ENCODE data around the gene TMPRSS7.

The TMPRSS7 gene

DNA sequence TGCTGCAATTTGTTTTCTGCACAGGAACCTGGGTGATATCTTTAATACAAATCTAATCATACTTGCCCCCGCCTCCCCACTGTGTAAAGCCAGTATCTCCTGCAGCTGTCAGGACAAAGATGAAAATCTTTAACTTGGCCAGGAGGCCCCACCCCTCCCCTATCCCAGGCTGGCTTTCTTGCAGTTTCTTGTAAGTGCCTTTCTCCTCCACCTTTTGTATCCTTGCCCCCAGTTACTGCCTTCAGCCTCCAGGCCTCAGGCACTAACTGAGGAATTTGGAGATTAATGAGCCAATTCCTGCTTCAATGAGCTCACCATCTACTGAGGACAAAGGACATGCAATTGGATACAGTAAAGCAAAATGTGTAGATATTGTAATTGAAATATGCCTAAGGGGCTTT is 92.0 kb downstream of the TMPRSS7 start:
- Histone ChIP-seq H3K9ac (ENCODE audit: low read depth, low read length) (no peak overlapping the region), H3K27me3 (ENCODE audit: insufficient read depth, low read length, poor library complexity) (no peaks in the 10 kb centered on the region), H3K27ac (ENCODE audit: low read length) (no peak overlapping the region), H3K79me2 (ENCODE audit: insufficient read depth, low read length) (no peaks in the 10 kb centered on the region), H3K4me1 (ENCODE audit: insufficient read depth, low read length) (no peaks in the 10 kb centered on the region), H2AFZ (ENCODE audit: low read depth, low read length) (no peak overlapping the region), H4K20me1 (ENCODE audit: insufficient read depth, low read length) (no peaks in the 10 kb centered on the region), H3K36me3 (ENCODE audit: insufficient read depth, low read length) (no peaks in the 10 kb centered on the region), H3K4me3 (ENCODE audit: low read depth in 1 of 2, low read length in 2 of 2) (no peak overlapping the region), H3K9me3 (ENCODE audit: insufficient read depth, low read length, severe bottlenecking) (no peaks in the 10 kb centered on the region), H3K4me2 (ENCODE audit: insufficient read depth, low read length) (no peak overlapping the region)
- ATAC-seq (ENCODE audit: insufficient read depth, low read depth), result no peak; the same call in 2 of the 3 replicates
- DNase-seq, result no peak
- TF ChIP-seq EZH2 (IDR thresholded peaks at IDR 0.05; ENCODE audit: borderline replicate concordance, low read depth, low read length, severe bottlenecking), result no peak
- TF ChIP-seq CTCF (IDR thresholded peaks at IDR 0.05; ENCODE audit: borderline replicate concordance, extremely low read depth, low read length, poor library complexity, severe bottlenecking), result no peak

- no peaks in the 10 kb centered on the region for H4K20me1 ChIP-seq (ENCODE audit: insufficient read depth, low read length)
- H3K79me2 ChIP-seq (ENCODE audit: insufficient read depth, low read length), result no peaks in the 10 kb centered on the region
- H3K9me3 ChIP-seq (ENCODE audit: insufficient read depth, low read length, severe bottlenecking), result no peaks in the 10 kb centered on the region
- H3K36me3 ChIP-seq (ENCODE audit: insufficient read depth, low read length), result no peaks in the 10 kb centered on the region
- no peak overlapping the region for H3K9ac ChIP-seq (ENCODE audit: low read depth, low read length)
- H3K4me1 ChIP-seq (ENCODE audit: insufficient read depth, low read length), result no peaks in the 10 kb centered on the region
- DNase-seq (no peak), ATAC-seq (ENCODE audit: insufficient read depth, low read depth) (no peak)
- TF ChIP-seq CTCF (IDR thresholded peaks at IDR 0.05; ENCODE audit: borderline replicate concordance, extremely low read depth, low read length, poor library complexity, severe bottlenecking), result no peak
- no peak for TF ChIP-seq EZH2 (IDR thresholded peaks at IDR 0.05; ENCODE audit: borderline replicate concordance, low read depth, low read length, severe bottlenecking)
- H3K27me3 ChIP-seq (ENCODE audit: insufficient read depth, low read length, poor library complexity), result no peaks in the 10 kb centered on the region
- H3K4me3 ChIP-seq (ENCODE audit: low read depth in 1 of 2, low read length in 2 of 2), result no peak overlapping the region
- no peak overlapping the region for H3K27ac ChIP-seq (ENCODE audit: low read length)
- H3K4me2 ChIP-seq (ENCODE audit: insufficient read depth, low read length), result no peak overlapping the region
- H2AFZ ChIP-seq (ENCODE audit: low read depth, low read length), result no peak overlapping the region
Observed at GRCh38 chr3:112127522-112128494, 93.3 kb downstream of the TMPRSS7 start.

GRCh38 chr3:112128843-112129727 is 94.5 kb downstream of the TMPRSS7 start:
- H3K79me2 ChIP-seq (ENCODE audit: insufficient read depth, low read length), result no peaks in the 10 kb centered on the region
- H3K36me3 ChIP-seq (ENCODE audit: insufficient read depth, low read length), result no peaks in the 10 kb centered on the region
- no peak overlapping the region for H3K4me2 ChIP-seq (ENCODE audit: insufficient read depth, low read length)
- DNase-seq (peak; percentile 16), ATAC-seq (ENCODE audit: insufficient read depth, low read depth) (peak; percentile 81)
- H4K20me1 ChIP-seq (ENCODE audit: insufficient read depth, low read length), result no peaks in the 10 kb centered on the region
- H3K27me3 ChIP-seq (ENCODE audit: insufficient read depth, low read length, poor library complexity), result no peaks in the 10 kb centered on the region
- no peak overlapping the region for H3K4me3 ChIP-seq (ENCODE audit: low read depth in 1 of 2, low read length in 2 of 2)
- H3K9me3 ChIP-seq (ENCODE audit: insufficient read depth, low read length, severe bottlenecking), result no peaks in the 10 kb centered on the region
- TF ChIP-seq CTCF (IDR thresholded peaks at IDR 0.05; ENCODE audit: borderline replicate concordance, extremely low read depth, low read length, poor library complexity, severe bottlenecking) (no peak), EZH2 (IDR thresholded peaks at IDR 0.05; ENCODE audit: borderline replicate concordance, low read depth, low read length, severe bottlenecking) (no peak)
- H3K9ac ChIP-seq (ENCODE audit: low read depth, low read length), result no peak overlapping the region
- no peak overlapping the region for H2AFZ ChIP-seq (ENCODE audit: low read depth, low read length)
- no peak overlapping the region for H3K27ac ChIP-seq (ENCODE audit: low read length)
- H3K4me1 ChIP-seq (ENCODE audit: insufficient read depth, low read length), result no peaks in the 10 kb centered on the region

Measured in DND-41 (cell line).